HG02623 (cell line): Measurements from ENCODE around the gene KLB.

ENCODE experiments used
- ATAC-seq: cut with Tn5 transposase; IDR thresholded peaks from one replicate; pipeline ENCODE4 v1.9.1; 2021; ENCODE audit warnings: moderate library complexity; ENCODE audit not compliant: unreplicated experiment

The KLB gene

DNA sequence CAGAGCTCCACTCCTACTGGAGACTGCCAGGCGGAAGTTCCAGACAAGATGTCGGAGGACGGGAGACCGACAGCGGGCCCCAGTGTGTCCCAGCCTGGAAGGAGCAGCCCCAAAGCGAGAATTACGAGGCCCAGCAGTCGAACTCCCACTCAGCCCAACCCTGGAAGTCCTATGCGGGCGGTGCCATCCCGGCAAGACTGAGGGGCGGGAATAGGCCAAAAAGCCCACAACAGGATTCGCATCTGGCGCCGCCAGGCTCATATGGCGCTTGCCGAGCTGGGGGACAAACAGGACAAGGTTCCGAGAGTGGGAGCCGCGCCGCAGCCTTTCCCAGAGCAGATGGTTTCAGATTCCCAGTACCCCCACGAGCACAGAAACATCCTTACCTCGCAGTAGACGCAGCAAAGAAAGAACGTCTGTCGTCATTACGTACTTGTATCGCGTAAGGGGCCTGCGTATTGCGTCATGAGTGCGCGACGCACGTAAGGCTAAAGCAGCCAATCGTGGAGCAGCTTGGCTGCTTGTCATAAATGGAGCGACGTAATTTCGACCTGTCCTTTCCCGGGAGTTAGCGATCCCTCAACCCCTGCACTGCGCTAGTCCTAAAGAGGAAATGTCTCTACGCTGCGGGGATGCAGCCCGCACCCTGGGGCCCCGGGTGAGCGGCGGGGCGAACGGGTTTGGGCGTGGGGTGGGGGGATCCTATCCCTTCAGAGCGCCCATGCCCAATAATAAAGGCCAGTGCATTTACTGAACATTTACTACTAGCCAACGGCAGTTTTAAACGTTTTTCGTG lies 52.0 kb downstream of the KLB start, which contains the start of the genes LIAS and RPL9:
Gene LIAS, plus strand, starts transcription at position 552 of the 796 bp plus-strand sequence. Its CDS starts 62 bp downstream, at position 614.
Gene RPL9, minus strand, starts transcription at position 418 of the 796 bp plus-strand sequence. CDS start 483 bp downstream, outside the sequence.
- peak; percentile 88 for ATAC-seq

DNA sequence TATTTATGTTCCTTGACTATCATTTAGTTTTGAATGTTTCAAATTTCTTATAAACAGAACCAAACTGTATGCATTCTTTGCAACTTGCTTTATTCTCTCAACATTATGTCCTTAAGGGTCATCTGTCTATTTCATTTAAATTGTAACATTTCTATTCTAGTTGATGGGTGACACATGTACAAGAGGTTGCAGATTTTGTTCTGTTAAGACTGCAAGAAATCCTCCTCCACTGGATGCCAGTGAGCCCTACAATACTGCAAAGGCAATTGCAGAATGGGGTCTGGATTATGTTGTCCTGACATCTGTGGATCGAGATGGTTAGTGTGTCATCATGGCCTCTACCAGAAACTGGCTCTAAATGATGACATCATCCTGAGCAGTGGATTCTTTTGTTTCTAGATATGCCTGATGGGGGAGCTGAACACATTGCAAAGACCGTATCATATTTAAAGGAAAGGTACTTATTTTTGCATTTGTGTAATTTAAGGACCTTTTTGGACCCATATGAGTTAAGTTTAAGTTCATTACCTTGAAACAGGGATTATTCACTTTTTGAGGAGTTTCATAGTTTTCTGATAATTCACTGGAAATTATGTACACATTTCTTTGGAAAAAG lies 58.3 kb downstream of the KLB start:
- ATAC-seq: no peak

DNA sequence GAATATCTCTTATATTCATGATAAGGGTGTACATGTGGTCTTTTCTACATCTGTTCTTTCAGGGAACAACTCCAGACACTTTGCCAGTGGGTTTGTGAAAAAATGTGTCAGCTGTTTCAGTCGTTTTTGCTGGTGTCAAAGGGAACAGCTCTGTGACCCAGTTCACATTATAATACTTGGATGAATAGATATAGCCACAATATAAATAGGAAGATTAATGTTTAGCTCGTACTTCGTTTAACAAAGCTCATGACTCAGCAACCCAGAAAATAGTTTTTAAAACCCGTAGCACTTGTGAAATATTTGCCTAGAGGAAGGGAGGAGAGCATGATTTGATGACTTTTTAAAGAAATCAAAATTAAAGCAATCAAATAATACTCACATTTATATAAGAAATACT lies 60.0 kb downstream of the KLB start:
- no peak for ATAC-seq

DNA sequence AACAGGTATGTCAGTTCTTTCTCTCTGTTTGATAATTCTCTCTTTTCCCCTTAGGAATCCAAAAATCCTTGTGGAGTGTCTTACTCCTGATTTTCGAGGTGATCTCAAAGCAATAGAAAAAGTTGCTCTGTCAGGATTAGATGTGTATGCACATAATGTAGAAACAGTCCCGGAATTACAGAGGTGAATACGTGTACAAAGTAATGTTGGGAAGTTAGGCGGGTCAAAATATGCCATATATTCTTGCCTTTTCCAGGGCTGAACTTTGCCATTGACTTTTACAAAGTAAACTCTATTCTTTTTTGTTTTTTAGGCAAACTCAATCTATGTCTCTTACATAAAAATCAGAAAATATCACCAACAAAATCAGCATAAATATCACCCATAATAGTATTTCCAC lies 60.7 kb downstream of the KLB start:
- no peak for ATAC-seq

DNA sequence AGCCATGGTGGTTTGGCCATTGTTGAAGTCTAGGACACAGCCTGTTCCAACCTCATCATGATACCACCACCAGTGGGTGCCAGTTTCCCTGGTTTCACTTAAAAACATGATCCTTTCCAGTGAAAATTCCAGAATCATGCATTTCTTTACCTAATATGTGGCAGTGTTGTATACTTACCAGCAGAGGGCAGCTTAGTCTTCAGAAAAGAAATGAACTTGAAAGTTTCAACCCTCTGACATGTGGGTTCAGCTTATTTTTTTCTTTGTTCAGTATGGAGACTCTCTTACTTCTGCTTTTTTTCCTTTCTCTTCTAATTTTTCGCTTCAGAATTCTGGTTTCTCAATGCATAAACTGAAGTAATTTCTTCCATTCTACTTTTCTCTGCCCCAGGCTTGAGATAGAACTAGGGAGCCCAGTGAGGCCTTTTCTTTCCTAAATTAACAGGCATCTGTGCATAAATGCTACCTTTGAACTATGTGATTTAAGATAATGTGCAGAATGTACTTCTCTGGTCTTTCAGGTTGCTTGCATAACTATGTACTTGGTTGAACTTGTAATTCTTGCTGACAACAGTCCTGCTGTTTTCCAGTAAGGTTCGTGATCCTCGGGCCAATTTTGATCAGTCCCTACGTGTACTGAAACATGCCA lies 62.8 kb downstream of the KLB start:
- peak; percentile 89 for ATAC-seq

DNA sequence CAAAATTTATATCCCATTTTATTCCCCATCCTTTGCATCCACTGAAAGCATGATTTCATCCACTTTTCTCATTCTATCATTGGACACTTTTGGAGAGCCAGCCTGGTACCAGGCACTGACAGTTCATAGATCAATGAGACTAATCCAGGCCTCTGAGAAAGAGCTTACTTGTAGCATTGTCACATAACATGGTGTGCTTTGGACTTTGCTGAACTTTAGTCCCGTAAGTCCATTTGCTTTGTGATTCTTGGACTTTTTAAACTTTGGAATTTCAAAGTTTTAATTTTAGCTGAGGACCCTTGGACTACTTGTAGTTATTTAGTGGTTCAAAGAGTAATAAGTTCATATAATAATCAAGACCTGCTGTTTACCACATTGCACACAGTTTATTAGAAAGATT lies 63.7 kb downstream of the KLB start:
- no peak for ATAC-seq

DNA sequence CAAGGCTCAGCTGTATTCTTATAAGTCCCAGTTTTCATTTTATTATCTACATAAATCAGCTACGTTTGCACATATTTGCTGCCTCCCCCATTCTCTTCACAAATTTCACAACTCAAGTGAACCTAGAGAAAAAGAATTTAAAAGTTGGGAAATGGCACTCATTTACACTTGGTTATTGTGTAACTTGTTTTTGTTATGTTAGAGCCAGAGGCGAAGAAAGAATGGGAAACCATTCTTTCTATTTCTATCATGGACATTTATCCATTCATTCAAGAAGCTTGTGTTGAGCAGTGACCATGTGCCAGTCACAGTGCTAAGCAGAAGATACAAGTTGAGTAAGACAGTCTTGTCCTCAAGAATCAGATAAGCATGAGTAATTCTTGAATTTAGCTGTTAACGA lies 65.7 kb downstream of the KLB start:
- ATAC-seq: no peak

DNA sequence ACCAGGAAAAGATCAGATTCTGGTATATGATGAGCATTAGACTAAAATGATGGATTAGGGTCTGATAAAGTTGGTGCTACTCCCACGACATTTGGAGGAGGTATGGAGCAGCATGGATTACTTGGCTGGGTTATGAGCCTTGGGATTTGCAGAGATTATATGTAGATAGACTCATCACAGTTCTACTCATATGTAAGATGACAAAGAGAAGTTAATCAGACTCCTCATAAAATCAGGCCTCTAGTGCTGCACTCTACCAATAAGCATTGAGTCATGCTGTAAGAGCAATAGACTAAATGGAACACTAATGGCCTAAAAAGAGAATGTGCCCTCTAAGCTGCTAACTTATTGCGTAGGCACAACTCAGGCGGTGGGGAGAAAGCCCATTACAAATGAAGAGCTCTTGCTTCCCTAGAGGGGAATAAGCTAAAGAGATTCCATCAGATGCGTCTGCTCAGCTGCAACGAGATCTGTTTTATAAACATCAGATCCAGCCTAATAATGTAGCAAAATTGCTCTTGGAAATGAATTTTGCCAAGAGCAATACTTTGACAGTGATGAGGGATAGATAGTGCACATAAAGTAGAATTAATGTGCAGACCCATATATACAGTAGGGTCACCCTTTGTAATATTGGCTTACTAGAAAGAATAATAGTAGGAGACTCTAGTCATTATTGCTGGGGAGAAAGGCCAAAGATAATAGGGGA lies 69.6 kb downstream of the KLB start:
- ATAC-seq: no peak

DNA sequence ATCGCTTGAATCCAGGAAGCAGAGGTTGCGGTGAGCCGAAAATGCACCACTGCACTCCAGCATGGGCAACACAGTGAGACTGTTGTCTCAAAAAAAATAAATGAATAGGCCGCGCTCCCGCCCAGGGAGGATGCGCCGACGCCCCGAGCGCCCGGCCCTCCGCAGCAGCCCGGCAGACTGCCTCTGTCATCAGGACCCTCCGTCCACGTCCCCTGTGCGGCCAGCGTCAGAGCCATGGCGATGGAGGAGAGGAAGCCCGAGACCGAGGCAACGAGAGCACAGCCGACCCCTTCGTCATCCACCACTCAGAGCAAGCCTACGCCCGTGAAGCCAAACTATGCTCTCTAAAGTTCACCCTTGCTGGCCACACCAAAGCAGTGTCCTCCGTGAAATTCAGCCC lies 73.5 kb downstream of the KLB start:
- ATAC-seq: no peak

DNA sequence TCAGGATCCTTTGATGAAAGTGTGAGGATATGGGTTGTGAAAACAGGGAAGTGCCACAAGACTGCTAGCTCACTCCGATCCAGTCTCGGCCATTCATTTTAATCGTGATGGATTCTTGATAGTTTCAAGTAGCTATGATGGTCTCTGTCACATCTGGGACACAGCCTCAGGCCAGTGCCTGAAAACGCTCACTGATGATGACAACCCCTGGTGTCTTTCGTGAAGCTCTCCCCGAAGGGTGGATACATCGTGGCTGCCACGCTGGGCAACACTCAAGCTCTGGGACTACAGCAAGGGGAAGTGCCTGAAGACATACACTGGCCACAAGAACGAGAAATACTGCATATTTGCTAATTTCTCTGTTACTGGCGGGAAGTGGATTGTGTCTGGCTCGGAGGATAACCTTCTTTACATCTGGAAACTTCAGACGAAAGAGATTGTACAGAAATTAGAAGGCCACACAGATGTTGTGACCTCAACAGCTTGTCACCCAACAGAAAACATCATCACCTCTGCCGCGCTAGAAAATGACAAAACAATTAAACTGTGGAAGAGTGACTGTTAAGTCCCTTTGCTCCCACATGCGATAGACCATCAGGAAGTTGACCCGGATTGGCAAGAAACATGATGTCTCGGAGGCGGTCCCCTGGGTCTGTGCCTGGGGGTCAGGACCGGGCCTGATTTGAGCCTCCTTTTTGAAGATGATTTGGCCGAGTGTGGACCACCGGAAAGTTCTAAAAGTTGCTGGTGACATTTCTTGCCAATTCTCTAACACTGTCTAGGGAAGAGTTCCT lies 74.4 kb downstream of the KLB start:
- ATAC-seq: no peak

DNA sequence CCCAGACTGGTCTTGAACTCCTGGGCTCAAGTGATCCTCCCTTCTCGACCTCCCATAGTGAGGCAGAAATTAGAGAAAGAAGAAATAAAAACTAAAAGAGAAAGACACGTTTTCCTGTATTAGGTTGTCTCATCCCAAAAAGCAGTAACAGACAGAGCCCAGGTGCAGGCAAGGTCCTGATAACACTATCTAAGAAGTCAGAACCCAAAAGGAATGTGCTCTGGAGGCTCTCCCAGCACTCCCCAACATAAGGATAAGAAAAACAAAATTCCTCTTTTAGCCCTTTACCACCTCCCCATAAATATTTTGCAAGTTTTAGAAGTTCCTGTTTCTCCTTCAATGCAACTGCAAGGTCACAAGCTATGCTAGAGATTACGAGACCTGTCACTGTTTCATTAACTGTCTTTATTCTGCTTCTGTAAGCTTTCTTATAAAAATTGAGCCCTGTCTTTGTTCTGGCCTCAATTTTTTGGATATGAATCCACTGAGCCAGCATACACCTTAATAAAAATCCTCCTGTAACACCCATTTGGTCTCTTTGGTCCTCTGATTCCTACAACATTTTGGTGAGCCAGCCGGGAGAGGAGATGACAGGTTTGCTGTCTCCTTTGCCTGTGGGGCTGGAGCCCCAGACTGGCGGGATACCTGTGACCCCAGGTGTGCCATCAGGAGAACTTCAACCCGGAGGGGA lies 78.0 kb downstream of the KLB start:
- no peak for ATAC-seq

DNA sequence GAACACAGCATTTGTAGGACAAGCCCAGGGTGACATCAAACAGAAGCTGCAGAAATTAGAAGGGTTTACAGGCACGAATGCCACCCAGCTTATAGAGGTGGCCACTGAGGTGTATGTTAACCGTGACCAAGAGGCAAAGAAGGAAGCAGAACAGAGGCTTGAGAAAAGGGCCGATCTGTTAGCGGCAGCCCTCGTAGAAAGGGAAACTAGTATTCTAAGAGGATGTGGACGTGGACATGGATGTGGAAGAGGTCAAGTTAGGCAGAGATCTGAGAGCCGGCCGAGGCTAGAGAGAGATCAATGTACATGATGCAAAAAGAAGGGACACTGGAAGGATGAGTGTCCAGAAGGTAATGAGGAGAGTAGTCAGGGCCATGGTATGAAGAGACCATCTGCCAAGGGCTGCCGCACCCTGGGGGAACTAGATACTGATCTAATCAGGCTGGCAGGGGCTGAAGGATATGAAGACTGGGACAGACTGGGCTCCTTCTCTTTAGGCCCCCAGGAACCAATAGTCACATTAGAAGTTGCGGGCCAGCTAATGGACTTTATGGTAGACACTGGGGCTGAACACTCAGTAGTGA lies 79.6 kb downstream of the KLB start:
- no peak for ATAC-seq

DNA sequence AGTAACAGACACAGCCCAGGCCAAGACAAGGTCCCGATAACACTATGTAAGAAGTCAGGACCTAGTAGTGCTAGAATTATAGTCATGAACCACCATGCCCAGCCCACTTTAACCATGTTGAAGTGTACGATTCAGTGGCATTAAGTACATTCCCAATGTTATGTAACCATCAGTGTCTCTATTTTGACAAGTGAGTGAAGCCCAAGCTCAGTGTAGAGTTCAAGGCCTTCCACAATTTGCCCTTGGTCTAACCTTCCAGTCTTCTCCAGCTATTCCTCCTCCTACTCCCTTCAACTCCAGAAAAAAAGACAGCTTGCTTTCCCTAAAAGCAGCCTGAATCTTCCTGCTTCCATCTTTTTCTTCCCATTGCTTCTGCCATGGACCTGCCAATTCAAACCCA lies 83.6 kb downstream of the KLB start:
- ATAC-seq: no peak

DNA sequence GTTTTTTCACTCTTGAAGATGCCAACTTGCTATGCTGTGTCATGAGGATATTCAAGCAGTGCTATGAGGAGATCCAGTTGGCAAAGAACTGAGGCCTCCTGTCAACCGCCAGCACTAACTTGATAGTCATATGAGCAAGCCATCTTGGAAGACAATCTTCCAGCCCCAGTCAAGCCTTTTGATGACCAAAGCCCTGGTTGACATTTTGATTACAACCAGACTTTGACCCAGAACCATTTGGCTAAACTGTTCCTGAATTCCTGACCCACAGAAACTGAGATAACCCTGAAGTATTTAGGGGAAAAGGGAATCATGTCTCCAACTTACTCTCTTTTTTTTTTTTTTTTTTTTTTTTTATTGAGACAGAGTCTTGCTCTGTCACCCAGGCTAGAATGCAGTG lies 87.6 kb downstream of the KLB start:
- ATAC-seq: no peak

DNA sequence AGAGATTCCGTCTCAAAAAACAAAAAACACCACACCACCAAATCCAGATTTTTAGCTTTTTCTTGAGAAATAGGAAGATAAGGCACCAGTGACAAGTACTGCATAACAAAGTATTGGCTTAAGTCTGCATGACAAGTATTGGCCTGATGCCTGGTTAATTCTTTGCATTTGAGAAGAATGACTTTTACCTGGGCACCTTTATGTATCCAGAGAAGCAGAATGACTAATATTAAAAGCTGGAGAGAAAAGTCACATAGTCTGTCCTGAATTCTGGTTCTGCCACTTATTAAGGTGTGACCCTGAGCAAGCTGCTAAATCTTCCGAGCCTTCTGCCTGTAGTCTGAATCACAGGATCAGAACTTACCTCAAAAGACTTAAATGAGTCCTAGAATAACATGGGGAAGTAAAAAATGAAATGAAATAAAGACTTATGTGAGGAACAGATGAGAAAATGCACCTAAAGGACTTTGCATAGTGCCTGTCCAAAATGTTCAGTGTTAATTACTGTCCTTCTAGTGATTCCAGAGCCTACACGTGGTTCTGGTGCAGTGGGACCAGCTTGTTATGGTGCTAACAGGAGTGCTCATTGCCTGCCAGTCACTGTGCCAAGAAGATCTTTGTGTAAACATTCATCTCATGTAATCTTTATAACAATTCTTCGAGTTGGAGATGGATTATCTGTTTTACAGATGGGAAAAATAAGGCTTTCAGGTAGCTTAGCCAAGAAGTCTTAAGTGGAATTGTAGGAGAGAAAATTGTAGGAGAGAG lies 88.9 kb downstream of the KLB start:
- ATAC-seq: no peak

DNA sequence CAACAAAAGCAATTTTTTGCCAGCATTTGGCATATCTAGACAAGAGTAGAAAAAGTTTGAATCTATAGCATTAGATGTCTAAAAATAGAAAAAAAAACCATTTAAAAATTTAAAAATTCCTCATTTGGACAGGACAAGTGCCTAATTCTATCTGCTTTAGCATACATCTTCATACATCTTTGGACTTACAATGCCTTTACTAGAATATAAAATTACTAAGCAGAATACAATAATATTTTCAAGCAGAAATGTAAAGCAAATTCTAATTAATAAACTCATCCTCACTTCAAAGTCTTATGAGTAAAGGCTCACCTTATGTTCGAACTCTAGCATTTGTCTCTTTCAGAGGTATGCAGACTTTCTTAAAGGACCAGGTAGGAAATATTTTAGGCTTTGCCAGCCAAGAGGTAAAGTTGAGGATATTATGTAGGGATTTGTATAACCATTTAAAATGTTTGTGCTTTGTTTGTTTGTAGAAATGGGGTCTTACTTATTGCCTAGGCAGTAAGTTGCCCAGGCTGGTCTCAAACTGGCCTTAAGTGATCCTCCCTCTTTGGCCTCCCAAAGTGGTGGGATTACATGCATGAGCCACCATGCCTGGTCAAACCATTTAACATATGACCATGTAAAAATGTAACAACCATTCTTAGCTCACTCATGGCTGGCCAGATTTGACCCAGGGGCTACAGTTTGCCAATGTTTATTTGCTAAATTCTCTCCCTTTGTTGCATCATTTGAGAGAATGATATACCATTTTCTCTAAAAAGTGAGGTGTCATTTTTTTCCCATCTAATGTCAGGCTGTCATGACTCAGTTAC lies 91.4 kb downstream of the KLB start:
- no peak for ATAC-seq

DNA sequence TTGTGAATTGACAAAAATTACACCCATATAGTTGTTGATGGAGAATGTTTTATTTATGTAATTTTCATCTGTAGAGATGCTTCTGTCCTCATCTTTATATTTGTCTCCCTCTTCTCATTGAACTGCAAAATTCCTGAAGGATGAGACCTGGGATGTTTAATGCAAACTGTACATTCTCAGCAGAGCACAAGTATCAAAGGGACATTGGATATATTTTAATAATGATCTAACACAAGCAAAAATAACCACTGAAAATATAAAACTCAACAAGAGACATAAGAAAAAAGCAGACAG lies 91.9 kb downstream of the KLB start:
- ATAC-seq: no peak
